Measurements from ENCODE around the gene TLE2.

TLE2 gene

GRCh38 chr19:3061182-3062161 is 32.4 kb upstream of the TLE2 start:
- H3K4me3 ChIP-seq (ENCODE audit: low read depth, low read length), result peak overlapping the region; percentile 91
- no peak for DNase-seq (ENCODE audit: low read depth)
- TF ChIP-seq CTCF (IDR thresholded peaks at IDR 0.05; ENCODE audit: low read depth, low read length, missing control alignments), result peak; percentile 41
- in situ Hi-C loops (cut with HindIII; ENCODE audit: low sequenced_read_pairs), result no loop called here

GRCh38 chr19:3060857-3061181 is 31.7 kb upstream of the TLE2 start:
- DNase-seq (ENCODE audit: low read depth), result no peak
- TF ChIP-seq CTCF (IDR thresholded peaks at IDR 0.05; ENCODE audit: low read depth, low read length, missing control alignments), result no peak
- in situ Hi-C loops (cut with HindIII; ENCODE audit: low sequenced_read_pairs), result no loop called here
- H3K4me3 ChIP-seq (ENCODE audit: low read depth, low read length), result peak overlapping the region; percentile 91

- TF ChIP-seq CTCF (IDR thresholded peaks at IDR 0.05; ENCODE audit: low read depth, low read length, missing control alignments), result no peak
- DNase-seq (ENCODE audit: low read depth), result no peak
- no peak overlapping the region for H3K4me3 ChIP-seq (ENCODE audit: low read depth, low read length)
- in situ Hi-C loops (cut with HindIII; ENCODE audit: low sequenced_read_pairs), result no loop called here
These were observed 30.6 kb upstream of the TLE2 start for GRCh38 chr19:3059653-3060052.

GRCh38 chr19:3058821-3059314 is 29.8 kb upstream of the TLE2 start:
- TF ChIP-seq CTCF (IDR thresholded peaks at IDR 0.05; ENCODE audit: low read depth, low read length, missing control alignments), result no peak
- H3K4me3 ChIP-seq (ENCODE audit: low read depth, low read length), result no peak overlapping the region
- in situ Hi-C loops (cut with HindIII; ENCODE audit: low sequenced_read_pairs), result no loop called here
- DNase-seq (ENCODE audit: low read depth), result no peak

- no peak for DNase-seq (ENCODE audit: low read depth)
- in situ Hi-C loops (cut with HindIII; ENCODE audit: low sequenced_read_pairs), result no loop called here
- TF ChIP-seq CTCF (IDR thresholded peaks at IDR 0.05; ENCODE audit: low read depth, low read length, missing control alignments), result no peak
These were observed 29.1 kb upstream of the TLE2 start for GRCh38 chr19:3058009-3058820.

GRCh38 chr19:3057275-3057714 is 28.2 kb upstream of the TLE2 start:
- in situ Hi-C loops (cut with HindIII; ENCODE audit: low sequenced_read_pairs), result no loop called here
- peak; percentile 63 for DNase-seq (ENCODE audit: low read depth)
- H3K4me3 ChIP-seq (ENCODE audit: low read depth, low read length), result peak overlapping the region; percentile 9
- TF ChIP-seq CTCF (IDR thresholded peaks at IDR 0.05; ENCODE audit: low read depth, low read length, missing control alignments), result no peak

More at GRCh38 chr19:3058009-3058820, 29.1 kb upstream of the TLE2 start:
- H3K4me3 ChIP-seq (ENCODE audit: low read depth, low read length), result no peak overlapping the region
